Measurements from ENCODE around the gene CCSER2.

CCSER2 gene

GRCh38 chr10:84352251-84352842 is 24.0 kb downstream of the CCSER2 start:
- DNase-seq = peak; percentile 75

GRCh38 chr10:84353052-84353803 is 24.8 kb downstream of the CCSER2 start:
- DNase-seq = no peak

- no peak for DNase-seq
Measured at GRCh38 chr10:84354623-84355022, 26.2 kb downstream of the CCSER2 start.

DNA sequence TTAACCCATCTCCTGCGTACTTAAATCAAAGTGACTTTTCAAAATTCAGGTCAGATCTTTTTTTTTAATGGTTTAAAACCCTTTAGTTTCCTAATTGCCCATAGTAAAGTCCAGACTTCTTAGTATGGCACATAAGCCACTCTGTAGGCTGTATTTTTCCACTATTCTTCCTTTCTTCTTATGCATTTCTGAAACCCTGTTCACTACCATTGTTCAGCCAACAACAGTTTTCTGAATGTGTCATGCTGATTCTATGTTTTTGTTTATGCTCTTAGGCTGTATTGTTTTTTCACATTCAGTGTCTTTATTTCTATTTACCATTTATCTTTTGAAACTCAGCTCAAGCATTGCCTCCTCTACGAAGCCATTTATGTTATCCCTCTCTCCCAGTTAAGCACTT is 26.7 kb downstream of the CCSER2 start:
- no peak for DNase-seq

GRCh38 chr10:84356928-84357327 is 28.5 kb downstream of the CCSER2 start:
- DNase-seq = no peak

GRCh38 chr10:84358743-84359142 is 30.4 kb downstream of the CCSER2 start:
- no peak for DNase-seq

- DNase-seq = no peak
Measured at GRCh38 chr10:84360637-84361365, 32.4 kb downstream of the CCSER2 start.

GRCh38 chr10:84365335-84365881 is 37.0 kb downstream of the CCSER2 start:
- DNase-seq = no peak

- DNase-seq = no peak
Measured at GRCh38 chr10:84366041-84366440, 37.7 kb downstream of the CCSER2 start.

- DNase-seq = no peak
Measured at GRCh38 chr10:84367256-84367655, 38.9 kb downstream of the CCSER2 start.

- no peak for DNase-seq
Measured at GRCh38 chr10:84368828-84369227, 40.4 kb downstream of the CCSER2 start.

GRCh38 chr10:84370283-84370682 is 41.9 kb downstream of the CCSER2 start:
- DNase-seq = no peak

DNA sequence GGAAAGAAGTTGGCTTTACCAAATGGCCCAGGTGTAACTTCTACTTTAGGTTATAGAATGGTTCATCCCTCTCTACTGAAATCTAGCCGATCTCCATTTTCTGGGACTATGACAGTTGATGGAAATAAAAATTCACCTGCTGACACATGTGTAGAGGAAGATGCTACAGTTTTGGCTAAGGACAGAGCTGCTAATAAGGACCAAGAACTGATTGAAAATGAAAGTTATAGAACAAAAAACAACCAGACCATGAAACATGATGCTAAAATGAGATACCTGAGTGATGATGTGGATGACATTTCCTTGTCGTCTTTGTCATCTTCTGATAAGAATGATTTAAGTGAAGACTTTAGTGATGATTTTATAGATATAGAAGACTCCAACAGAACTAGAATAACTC is 43.6 kb downstream of the CCSER2 start:
- DNase-seq = no peak

DNA sequence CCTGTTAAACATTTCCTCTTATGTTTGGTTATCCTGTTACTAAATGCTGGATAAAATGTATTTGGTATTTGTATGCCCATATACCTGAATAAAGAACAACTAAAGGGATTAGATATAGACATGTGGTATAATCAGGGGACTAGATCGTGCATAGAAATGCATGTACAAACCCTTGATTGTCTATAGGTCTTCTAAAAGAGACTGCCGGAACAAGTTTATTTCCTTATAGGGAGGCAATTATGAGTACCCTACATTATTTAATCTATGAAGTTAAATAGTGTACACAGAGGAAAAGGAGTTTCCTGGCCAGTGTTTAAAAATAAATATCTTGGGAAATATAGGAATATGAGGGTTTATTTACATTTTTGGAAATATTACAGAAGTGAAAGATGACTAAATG is 44.6 kb downstream of the CCSER2 start:
- DNase-seq = no peak

DNA sequence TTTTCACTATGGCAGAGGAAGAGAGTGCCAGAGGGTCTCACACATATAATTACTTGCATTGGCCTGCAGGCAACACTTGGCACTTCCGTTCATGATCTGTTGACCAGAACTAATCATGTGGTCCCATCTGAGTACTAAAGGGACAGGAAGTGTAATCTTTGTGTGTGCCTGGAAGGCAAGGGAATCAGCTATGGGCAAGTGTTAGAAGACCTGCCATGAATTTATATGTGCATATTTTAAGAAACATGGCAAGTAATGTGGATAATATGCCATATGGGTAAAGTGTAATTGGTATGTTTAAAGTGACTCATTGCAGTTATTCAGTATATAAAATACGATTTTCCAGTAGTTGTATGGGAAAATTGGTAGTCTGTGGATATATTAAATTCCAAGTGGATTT is 46.1 kb downstream of the CCSER2 start:
- no peak for DNase-seq

DNA sequence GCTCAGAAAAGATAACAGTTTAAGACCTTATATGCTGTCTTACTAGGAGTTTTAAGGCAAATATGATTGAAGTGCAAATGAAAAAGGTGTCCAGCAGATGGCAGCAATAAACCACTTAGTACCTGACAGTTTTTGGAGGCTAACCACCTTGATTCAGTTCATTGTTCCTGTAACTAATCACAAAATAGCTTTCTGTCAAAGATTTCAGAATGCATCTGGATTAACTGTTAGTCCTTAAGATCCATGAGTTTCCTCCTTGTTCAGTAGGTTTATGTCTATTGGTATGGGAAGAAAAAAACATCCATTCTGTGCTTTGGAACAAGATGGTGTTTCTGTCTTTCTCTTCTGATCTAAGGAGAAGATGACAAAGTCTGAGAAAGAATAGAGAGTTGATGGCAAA is 46.6 kb downstream of the CCSER2 start:
- DNase-seq = peak; percentile 74

DNA sequence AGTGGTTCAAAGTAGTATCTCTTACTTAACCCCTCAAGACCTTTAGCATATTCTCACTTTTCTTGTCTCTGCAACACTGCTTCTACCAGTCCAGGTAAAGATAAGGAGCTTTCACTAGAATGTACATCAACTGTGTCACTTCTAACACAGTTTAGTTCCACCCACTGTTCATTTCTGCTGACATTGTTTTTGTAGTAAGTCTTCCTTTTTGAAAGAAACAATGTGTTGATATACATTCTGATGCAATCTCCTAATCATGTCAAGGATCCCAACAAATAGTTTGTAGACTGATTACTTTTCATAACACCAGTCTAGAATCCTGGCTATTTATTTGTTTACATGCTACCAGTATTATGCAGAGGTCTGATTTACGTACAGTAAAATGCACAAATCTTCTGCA is 47.5 kb downstream of the CCSER2 start:
- no peak for DNase-seq

GRCh38 chr10:84388148-84388547 is 59.8 kb downstream of the CCSER2 start:
- no peak for DNase-seq

- no peak for DNase-seq
Measured at GRCh38 chr10:84390364-84390763, 62.0 kb downstream of the CCSER2 start.

GRCh38 chr10:84391326-84391725 is 62.9 kb downstream of the CCSER2 start:
- DNase-seq = no peak

DNA sequence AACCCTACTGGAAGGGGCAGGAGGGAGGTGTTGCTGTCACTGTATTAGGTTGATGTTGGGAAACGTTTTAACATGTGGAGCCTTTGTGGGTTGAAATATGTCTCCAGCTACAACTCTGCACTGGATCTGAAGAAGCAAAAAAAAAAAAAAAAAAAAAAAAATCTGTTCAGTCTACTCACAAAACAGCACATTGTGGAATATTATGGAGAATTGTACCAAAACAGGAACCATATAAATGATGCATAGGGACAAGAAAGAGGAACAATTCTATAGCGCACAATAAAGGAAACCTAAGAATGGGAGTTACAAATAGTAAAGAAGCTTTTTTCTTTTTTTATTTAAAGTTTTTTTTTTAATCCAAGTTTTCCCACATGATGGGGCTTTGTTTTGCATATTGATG is 63.8 kb downstream of the CCSER2 start:
- no peak for DNase-seq

GRCh38 chr10:84395581-84395980 is 67.2 kb downstream of the CCSER2 start:
- no peak for DNase-seq

GRCh38 chr10:84397735-84398144 is 69.4 kb downstream of the CCSER2 start:
- DNase-seq = no peak

GRCh38 chr10:84398696-84399095 is 70.3 kb downstream of the CCSER2 start:
- no peak for DNase-seq

Data from hematopoietic multipotent progenitor cell treated with erythropoietin and hydrocortisone succinate and interleukin-3 and kit ligand, for 8 days (in vitro differentiated cells).